Measurements from ENCODE around the gene APMAP.

DNA sequence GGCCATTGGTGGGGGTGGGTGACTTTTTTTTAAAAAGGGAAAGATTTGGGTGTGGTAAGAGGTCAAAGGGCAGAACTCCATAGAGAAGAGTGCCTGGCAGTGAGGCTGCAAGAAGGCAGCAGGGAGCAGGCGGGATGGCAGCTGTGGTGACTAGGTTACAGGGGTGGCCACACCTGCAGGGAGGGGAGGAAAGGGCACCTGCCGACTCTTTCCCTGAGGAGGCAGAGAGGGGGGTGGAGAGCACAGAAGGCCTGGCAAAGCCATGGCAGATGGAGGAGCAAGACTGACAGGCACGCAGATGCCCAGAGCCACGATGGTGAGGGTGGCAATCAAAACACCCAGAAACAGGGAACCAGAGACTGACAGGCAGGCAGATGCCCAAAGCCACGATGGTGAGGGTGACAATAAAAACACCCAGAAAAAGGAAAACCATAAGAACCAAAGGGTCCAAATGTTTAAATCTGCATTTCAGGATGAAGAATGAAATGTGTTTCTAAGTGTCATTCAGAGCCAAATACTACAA lies 24.2 kb downstream of the APMAP start:
- TF ChIP-seq, protein P1, sequence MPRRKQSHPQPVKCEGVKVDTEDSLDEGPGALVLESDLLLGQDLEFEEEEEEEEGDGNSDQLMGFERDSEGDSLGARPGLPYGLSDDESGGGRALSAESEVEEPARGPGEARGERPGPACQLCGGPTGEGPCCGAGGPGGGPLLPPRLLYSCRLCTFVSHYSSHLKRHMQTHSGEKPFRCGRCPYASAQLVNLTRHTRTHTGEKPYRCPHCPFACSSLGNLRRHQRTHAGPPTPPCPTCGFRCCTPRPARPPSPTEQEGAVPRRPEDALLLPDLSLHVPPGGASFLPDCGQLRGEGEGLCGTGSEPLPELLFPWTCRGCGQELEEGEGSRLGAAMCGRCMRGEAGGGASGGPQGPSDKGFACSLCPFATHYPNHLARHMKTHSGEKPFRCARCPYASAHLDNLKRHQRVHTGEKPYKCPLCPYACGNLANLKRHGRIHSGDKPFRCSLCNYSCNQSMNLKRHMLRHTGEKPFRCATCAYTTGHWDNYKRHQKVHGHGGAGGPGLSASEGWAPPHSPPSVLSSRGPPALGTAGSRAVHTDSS (CRISPR knock-in tag; conservative IDR thresholded peaks at IDR 0.05) = no peak
- TF ChIP-seq PHF8 (CRISPR knock-in tag; IDR thresholded peaks at IDR 0.05) (no peak), ZNF766 (CRISPR knock-in tag; IDR thresholded peaks at IDR 0.05; ENCODE audit: borderline replicate concordance) (no peak), SP1 (IDR thresholded peaks at IDR 0.05) (no peak), SP1 (CRISPR knock-in tag; IDR thresholded peaks at IDR 0.05) (no peak), ZNF234 (CRISPR knock-in tag; conservative IDR thresholded peaks at IDR 0.05) (no peak), ZBTB7A (CRISPR knock-in tag; IDR thresholded peaks at IDR 0.05) (no peak), ZNF333 (CRISPR knock-in tag; IDR thresholded peaks at IDR 0.05; ENCODE audit: borderline replicate concordance) (no peak), NCOA2 (CRISPR knock-in tag; IDR thresholded peaks at IDR 0.05) (no peak), ZFP36 (IDR thresholded peaks at IDR 0.05; ENCODE audit: borderline replicate concordance, low read depth, low read length, partially characterized antibody) (no peak), CBX5 (CRISPR knock-in tag; IDR thresholded peaks at IDR 0.05; ENCODE audit: borderline replicate concordance) (no peak), PAX8 (CRISPR knock-in tag; IDR thresholded peaks at IDR 0.05; ENCODE audit: borderline replicate concordance) (no peak)
- TF ChIP-seq, protein P2, sequence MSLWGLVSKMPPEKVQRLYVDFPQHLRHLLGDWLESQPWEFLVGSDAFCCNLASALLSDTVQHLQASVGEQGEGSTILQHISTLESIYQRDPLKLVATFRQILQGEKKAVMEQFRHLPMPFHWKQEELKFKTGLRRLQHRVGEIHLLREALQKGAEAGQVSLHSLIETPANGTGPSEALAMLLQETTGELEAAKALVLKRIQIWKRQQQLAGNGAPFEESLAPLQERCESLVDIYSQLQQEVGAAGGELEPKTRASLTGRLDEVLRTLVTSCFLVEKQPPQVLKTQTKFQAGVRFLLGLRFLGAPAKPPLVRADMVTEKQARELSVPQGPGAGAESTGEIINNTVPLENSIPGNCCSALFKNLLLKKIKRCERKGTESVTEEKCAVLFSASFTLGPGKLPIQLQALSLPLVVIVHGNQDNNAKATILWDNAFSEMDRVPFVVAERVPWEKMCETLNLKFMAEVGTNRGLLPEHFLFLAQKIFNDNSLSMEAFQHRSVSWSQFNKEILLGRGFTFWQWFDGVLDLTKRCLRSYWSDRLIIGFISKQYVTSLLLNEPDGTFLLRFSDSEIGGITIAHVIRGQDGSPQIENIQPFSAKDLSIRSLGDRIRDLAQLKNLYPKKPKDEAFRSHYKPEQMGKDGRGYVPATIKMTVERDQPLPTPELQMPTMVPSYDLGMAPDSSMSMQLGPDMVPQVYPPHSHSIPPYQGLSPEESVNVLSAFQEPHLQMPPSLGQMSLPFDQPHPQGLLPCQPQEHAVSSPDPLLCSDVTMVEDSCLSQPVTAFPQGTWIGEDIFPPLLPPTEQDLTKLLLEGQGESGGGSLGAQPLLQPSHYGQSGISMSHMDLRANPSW (CRISPR knock-in tag; IDR thresholded peaks at IDR 0.05; ENCODE audit: borderline replicate concordance) = no peak
- TF ChIP-seq, protein P3, sequence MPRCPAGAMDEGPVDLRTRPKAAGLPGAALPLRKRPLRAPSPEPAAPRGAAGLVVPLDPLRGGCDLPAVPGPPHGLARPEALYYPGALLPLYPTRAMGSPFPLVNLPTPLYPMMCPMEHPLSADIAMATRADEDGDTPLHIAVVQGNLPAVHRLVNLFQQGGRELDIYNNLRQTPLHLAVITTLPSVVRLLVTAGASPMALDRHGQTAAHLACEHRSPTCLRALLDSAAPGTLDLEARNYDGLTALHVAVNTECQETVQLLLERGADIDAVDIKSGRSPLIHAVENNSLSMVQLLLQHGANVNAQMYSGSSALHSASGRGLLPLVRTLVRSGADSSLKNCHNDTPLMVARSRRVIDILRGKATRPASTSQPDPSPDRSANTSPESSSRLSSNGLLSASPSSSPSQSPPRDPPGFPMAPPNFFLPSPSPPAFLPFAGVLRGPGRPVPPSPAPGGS (CRISPR knock-in tag; IDR thresholded peaks at IDR 0.05) = no peak
- TF ChIP-seq, protein P4, sequence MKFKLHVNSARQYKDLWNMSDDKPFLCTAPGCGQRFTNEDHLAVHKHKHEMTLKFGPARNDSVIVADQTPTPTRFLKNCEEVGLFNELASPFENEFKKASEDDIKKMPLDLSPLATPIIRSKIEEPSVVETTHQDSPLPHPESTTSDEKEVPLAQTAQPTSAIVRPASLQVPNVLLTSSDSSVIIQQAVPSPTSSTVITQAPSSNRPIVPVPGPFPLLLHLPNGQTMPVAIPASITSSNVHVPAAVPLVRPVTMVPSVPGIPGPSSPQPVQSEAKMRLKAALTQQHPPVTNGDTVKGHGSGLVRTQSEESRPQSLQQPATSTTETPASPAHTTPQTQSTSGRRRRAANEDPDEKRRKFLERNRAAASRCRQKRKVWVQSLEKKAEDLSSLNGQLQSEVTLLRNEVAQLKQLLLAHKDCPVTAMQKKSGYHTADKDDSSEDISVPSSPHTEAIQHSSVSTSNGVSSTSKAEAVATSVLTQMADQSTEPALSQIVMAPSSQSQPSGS (CRISPR knock-in tag; IDR thresholded peaks at IDR 0.05) = no peak

Data from HepG2 (cell line).